HG02981 (cell line): Measurements from ENCODE around the gene FAM149A.
A peak's percentile ranks its signal among the peaks of the same experiment; 100 is the strongest.

ENCODE experiments used
- ATAC-seq: cut with Tn5 transposase; IDR thresholded peaks from one replicate; pipeline ENCODE4 v1.9.1; 2021; ENCODE audit warnings: mild to moderate bottlenecking, moderate library complexity; ENCODE audit not compliant: unreplicated experiment

The FAM149A gene

DNA sequence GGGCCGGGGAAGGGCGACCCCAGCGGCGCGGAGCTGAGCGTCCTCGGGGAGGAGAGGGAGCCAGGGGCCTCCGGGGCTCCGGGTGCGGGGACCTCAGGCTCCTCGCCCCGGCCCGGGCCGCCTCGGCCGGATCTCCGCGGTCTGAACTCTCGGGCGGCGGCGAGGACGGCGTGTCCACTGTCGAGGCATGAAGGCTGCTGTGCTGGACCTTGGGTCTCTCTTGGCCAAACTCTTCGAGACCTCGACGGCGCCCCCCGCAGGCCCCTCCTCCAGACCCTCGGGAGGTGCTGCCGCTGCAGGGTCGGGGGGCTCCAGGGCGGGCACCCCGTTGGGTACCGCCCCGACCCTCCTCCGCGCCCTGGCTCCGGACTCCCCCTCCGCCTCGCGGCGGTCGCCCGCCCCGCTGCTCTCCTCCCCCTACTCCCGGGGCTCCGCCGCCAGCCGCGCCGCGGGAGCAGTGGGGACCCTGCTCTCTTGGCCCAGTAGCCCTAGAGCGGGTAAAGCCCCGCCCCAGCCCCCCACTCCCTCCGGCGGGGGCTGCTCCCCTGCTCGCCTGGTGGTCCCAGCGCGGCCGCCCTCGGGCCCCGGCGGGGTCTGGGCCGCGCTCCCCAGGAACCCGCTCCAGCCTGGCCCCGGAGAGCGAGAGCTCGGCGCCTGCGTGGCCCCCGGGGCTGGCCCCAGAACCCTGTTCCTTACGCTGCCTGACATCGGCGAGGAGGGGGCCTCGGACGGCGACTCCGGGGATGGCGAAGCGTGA is 564 bp downstream of the FAM149A start:
- ATAC-seq: peak; percentile 24

DNA sequence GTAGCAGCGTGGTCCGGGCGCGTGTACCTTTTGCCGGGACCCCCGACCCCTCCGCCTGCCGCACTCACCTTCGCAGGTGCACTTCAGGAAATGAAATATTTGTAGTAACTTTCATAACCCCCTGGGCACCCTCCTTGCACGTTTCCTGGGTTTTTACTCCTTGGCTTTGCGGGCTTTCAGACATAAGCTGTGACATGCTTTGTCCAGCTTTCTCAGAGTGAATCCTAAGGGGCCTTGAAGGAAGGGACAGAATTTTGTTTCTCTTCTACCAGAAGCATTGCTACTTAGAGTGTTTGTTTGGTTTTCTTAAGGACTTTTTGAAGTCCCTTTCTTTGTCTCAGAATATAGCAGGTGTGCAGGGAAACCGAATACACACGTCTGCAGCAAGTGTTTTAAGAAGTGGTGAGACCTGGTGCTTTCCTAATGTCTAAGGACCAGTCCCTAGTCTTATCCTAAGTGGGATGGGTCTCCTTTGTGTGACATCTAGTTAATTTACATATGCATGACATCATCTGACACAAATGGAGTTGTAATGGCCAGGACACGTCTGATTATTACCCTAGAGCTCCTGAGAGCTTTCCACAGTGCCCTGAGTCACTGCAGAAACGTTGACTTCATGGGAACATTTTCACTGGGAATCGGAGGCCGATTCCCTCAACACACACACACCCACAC is 1.3 kb downstream of the FAM149A start:
- no peak for ATAC-seq

DNA sequence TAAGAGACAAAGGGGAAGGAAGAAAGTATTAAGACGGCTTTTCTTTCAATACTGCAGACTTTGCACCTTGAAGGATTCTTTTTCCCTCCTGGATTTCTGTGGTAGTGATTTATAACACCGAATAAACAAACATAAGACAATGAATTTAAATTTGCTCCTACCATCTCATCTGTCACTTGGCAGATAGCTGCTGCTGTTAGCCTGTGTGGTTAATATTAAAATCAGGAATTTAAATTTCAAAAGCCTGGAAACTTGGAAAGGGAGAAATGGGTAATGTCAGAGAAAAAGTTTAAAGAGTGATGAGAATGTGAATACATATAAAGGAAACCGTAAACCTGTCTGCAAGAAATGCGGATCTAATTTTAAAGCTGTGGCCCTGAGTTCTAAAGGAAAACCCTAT is 3.4 kb downstream of the FAM149A start:
- ATAC-seq: no peak

DNA sequence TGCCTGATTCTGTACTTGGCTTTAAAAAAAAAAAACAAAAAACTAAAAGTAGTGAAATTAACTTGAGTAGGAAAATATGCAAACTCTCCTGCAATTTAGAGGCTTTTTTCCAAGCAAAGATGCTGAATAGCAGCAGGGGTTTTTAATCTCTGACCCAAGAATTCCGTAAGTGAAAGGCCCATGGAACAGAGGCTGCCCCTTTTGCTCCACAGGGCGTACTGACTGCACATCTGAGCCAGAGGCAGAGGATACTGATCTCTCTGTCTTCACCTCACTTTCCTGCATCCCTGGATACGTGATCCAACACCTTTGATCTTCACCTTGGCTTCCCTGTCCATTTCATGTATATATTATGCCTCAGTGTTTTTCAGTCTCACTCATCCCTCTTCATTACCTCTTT is 3.9 kb downstream of the FAM149A start:
- ATAC-seq: no peak

DNA sequence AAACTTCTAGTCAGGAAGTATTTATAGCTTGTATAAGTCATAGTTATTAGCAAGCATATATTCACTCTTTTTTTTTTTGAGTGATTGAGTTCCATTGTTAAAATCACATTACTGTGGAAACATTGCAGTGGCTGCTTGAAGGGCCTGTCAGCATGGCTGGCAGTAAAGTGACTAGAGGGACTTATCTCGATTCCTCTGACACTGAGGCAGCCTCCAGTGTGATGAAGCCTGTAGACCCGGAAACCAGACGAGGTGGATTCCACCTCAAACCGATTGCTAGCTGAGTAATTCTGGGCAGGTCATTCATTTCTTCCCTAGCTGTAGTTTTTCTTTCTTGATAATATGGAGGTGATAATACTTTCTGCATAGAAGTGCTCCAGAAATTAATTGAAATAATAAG is 4.7 kb downstream of the FAM149A start:
- no peak for ATAC-seq

DNA sequence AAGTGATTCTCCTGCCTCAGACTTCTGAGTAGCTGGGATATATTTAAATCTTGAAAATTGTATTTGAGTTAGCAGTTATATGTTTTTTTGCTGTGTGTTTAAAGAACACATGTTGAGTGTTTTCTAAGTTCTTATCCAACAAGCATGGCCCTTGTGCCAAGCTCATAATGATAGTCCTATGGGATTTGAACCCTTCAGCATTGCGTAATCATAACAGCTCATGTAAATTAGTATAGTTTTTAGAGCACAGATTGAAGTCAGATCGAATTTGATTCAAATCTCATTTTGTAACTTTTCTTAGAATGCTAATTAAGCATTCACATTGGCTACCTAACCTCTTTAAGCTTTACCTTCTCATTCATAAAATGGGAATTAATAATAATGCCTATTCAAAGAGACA is 12.2 kb downstream of the FAM149A start:
- no peak for ATAC-seq

DNA sequence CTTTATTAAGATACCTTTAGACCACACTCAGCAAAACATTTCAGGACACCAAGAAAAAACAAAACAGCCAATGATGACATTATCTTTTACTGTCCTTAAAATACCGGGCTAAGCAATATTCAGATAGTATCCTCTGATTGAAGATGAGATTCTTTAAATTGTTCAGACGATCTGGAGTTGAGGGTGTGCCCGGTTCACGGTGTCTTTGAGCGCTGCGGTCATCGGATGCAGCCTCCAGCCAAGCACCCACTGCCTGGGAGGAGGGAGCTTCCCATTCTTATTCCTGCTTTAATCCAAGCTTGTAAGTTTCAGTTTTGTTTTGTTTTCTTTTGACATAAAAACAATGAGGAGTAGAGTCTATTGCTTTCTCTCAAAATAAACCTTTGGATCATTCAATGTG is 14.1 kb downstream of the FAM149A start:
- no peak for ATAC-seq

DNA sequence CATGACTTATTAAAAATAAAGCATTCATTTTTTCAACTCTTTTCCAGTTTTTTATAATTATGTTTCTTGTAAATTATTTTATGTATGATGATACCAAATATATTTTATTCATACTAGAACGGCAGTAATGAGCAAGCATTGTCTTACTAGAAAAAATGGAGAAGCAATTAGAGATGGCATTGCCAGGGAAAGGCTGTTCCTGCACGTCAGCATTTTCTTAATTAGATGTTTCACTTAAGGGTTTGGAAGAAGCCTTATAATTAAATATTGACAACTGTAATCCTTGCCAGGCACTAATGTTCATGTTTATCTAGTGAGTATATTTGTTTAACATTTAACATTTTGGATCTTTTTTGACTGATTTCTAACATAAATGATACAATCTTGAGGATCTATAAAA is 16.6 kb downstream of the FAM149A start:
- no peak for ATAC-seq

DNA sequence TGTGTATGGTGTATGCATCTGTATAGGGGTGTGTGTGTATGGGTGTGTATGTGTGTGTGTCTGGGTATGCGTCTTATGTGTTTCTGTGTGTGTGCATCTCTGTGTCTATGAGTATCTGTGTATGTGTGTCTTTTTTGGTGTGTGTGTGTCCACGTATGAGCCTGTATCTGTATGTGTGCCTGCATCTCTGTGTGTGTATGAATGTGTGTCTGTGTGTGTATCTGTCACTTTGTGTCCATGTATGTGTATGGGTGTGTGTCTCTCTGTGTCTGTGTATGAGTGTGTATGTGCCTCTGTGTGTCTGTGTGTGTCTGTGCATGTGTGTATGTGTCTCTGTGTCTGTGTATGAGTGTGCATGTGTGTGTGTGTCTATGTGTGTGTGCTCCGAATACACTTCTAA is 24.3 kb downstream of the FAM149A start:
- no peak for ATAC-seq

DNA sequence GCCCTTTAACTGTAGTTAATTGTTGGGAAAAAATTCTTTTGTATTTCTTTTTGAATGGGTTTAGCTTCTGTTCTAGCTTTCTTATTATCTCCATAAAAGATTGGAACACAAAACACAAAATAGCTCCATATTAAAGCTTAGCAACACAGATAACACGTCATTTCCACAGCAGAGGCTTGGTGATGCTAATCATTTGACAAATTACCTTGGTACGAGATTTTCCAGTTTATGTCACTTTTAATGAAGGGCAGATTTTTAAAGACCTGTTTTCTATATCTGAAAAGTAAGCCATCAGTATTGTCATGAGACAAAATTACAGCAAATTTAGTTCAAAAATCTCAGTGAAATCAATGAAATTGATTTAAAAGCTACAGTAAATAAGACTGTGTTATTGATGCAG is 27.4 kb downstream of the FAM149A start:
- no peak for ATAC-seq

DNA sequence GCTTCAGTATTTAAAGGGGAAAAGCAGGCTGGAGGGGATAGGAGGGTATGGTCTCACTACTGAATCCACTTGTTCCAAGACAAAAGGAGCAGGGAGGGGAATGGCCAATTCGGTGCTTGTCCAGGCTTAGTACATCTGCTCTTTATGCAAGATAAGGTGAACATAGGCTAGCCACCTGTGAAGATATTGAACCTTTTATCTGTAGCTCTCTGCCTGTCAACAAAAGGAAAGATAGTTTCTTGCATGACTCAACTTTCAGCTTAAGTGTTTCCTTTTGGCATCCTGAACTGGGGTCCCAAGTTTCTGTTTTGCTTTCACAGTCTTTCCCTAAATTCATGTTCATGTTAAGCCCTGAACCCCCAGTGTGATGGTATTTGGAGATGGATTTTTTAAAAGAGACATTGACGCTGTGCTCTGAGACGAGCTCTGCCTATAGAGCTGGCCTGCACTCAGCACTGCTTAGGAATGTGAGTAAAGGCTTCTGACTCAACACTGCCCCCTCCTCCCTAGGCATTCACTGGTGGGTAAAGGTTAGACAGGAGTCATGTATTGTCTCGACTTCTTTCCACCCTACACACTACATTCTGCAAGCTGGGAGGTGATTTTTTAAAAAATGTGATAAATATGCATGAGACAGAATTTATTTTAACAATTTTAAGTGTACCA is 28.2 kb downstream of the FAM149A start:
- no peak for ATAC-seq

DNA sequence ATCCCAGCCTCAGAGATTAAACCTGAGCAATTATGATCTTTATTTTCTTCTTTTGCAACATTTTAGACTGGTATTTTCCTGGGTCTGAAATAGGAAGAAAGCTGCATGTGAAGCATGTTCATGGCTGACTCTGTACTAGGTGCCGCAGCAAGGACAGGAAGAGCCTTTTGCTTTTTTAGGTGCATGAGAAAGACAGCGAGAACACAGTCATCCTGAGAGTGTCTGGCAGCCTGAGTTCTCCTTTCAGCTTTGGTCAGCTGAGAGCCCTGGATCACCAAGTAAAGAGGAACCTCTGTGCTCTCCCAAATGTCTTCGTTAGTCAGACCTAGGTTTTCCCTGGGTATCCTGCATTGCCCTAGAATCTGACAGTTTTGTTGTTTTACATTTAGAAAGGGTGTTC is 29.8 kb downstream of the FAM149A start:
- peak; percentile 98 for ATAC-seq

DNA sequence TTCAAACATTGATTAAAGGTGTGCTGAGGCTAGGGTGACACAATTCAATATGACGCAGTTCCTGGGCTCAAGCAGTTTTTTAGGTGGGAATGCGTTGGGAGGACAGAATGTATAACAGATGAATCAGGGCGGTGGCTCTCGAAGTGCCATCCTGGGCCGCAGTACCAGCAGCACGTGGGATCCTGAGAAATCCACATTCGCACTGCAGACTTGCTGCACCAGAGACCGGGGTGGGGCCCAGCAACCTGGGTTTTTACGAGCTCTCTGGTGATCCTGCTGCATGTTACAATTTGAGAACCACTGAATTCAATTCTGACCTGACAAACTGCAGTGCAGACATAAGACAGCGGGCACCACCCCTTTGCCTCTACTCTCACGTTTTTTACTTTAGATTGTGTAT is 30.4 kb downstream of the FAM149A start:
- no peak for ATAC-seq

DNA sequence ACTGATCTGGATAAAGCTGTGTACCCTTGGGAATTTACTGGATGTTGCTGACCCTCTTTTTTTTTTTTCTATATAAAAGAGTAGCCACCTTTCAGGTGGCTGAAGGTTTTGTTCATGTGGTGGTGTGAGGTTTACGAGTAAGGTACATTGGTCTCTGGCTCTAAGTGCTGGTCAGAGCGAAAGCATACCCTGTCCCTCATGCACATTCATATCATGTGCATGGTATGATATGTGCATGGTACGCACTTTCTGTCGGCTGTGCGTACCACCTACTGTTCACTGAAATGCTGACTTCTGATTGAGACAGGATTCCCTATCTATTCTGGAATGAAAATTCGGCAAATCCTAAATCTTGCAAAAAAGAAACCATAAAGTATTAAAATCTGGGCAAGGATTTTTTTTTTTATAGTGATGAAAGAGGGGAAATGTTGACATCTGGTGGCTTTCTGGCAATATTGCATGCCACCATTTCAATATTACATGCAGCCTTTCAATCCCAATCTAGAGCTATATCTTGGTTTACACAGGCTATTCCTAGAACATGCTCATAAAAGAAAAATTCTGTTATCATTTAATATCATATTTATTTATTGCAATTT is 32.8 kb downstream of the FAM149A start:
- no peak for ATAC-seq

DNA sequence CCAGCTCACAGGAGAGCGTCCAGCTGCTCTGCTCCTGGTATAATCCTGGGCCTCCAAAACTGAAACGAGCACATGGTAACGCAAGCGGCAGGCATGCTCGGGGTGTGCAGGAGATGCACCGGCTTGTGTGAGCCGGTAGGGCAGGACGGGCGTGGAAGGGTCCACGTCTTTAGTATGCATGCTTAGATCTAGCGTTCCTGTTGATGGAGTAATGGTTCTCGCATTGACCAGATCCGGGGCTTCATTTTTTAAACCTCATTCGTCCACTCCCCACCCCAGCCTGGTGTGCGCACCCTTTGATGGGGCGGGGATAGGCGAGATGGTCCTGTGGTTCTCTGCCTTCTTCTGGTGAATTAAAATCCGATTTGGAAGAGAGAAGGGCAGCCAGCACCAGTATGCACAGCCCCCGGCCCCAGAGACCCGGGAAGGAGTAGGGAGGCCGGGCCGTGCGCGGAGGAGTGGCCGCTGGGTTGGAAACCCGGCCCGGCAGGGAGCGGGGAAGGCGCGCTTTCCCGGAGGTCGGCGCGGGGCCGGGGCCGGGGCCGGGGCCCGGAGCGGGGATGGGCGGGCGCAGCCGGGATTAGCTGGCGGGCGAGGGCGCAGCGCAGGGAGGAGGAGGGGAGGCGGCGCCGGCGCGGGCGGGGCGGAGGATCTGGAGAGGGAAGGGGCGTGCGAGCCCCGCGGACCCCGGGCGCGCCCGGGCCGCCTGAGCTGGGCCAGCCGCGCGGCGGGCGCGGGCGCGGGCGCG is 39.9 kb downstream of the FAM149A start:
- ATAC-seq: peak; percentile 67

DNA sequence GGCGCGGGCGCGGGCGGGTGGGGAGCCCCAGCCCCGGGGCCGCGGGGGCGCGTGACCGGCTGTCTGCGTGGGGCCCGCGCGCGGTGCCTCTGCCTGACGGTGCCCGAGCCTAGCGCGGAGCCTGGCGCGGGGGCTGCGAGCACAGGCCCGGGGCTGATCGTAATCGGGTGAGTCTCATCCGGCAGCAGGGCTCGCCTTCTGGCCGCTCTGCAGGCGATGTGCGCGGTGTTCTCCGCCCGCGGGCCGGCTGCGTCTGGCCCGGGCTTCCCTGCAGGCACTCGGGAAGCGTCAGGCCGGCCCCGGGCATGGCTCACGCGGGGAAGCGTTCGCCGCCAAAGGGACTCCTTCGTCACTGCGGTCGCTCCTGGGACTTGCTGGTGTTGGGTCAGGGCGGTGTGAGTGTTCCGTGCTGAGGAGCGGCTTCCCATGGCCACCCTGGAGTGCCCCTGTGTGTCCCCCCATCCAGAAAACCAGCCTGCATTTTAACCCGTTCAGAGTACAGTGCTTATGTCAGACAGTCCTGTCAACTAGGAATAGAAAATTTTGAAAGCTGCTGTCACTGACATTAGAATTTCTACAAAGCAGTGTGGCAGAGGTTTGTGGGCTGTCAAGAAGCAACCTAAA is 40.6 kb downstream of the FAM149A start:
- peak; percentile 33 for ATAC-seq

DNA sequence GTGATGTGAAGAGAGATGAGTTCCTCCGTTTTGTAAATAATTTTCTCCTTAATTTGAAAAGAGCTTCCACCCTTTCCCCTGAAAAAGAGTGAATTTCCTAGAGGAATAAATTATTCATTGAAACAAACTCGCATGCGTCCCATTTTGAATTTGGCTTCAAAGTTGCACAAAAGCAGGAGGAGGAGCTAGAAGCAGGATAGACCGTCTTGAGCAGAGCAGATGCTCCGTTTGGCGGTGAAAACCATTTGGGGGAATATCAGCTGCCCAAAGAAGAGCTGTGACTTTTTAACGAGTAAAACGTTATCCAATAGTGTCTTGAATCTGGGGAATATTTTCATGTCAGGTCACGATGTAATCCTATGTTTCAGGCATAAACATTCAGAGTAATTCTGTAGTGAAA is 42.0 kb downstream of the FAM149A start:
- no peak for ATAC-seq

DNA sequence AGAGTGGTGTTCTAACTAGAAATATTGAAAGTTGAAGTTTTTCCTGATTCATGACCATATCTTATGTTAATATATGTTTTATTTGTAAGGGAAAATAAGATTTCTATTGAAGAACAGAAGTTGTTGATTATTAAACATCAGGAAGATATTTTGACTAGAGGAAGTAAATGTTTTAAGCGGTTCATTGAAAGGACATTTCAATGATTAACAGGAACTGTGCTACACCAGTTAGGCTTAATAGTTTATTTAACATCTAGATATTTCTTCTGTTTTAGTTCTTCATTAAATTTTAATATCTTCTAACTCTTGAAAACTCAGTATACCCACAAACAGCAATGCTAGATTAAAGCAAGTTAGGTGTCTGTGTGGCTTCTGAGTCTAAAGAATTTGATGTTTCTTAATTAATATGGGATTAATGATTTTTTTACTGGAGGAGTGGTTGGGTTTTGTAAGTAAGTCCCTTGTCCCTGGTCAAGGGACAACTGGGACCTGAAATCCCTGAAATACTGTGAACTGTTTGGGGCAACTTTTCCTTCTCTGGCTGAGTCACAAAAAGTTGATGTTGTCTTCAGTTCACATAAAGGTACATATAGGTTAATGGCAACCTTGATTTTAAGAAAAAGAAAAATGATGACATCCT is 44.0 kb downstream of the FAM149A start:
- ATAC-seq: no peak

DNA sequence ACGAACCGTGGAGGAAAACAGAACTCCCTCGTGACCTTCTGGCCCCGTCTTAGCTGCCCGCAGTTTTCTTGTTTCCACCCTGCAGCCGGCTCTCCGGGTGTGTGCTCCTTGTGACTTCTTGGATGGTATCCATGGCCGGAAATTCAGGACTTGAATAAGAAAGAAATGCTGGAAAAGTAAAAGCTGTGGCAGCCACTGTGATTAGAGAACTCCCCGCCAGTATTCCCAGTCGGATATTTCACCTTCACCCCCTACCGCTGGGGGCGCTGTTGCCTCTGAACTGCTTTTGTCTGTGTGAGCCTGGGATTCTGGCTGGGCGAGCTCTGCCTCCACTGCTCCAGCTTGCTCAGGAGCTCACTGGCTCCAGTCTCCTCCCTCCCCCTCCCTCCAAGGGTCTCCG is 45.4 kb downstream of the FAM149A start:
- ATAC-seq: no peak

DNA sequence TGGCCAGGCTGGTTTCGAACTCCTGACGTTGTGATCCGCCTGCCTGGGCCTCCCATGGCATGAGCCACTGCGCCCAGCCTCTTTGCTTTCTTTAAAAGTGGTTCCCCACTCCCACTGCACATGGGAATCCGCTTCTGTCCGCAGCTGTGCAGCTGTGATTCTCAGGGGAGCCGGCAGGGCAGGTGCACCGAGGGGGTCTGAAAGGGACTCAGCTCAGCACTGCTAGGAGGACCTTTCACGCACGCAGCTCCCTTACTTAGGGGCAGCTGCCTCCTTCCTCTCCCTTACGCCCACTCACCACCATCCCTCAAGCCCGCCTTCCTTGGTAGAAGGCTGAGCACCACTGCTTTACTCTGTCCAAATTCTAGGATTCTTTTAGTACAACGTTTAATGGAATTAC is 46.4 kb downstream of the FAM149A start:
- ATAC-seq: no peak
